Measurements from ENCODE around the gene ASGR2.
"Not testable (repeated sequence)": the region's sequence is repeated elsewhere in the genome, so short reads cannot be mapped to it uniquely, and the experiment has no call there.

ASGR2 gene

GRCh38 chr17:7114241-7114874, at the start of gene ASGR2:
ASGR2 (minus strand) TSS chr17:7114822; CDS start chr17:7114240, 582 bp downstream.
- H3K36me3 ChIP-seq (ENCODE audit: insufficient read depth, low read length): no peaks in the 10 kb centered on the region
- no peak within 1 kb of the TSS for H3K9ac ChIP-seq (ENCODE audit: low read depth, low read length)
- TF ChIP-seq, protein P1, sequence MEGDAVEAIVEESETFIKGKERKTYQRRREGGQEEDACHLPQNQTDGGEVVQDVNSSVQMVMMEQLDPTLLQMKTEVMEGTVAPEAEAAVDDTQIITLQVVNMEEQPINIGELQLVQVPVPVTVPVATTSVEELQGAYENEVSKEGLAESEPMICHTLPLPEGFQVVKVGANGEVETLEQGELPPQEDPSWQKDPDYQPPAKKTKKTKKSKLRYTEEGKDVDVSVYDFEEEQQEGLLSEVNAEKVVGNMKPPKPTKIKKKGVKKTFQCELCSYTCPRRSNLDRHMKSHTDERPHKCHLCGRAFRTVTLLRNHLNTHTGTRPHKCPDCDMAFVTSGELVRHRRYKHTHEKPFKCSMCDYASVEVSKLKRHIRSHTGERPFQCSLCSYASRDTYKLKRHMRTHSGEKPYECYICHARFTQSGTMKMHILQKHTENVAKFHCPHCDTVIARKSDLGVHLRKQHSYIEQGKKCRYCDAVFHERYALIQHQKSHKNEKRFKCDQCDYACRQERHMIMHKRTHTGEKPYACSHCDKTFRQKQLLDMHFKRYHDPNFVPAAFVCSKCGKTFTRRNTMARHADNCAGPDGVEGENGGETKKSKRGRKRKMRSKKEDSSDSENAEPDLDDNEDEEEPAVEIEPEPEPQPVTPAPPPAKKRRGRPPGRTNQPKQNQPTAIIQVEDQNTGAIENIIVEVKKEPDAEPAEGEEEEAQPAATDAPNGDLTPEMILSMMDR (IDR thresholded peaks at IDR 0.05; ENCODE audit: borderline replicate concordance, extremely low read depth, low read length, poor library complexity, severe bottlenecking): no peak
- no peak for TF ChIP-seq EZH2 (IDR thresholded peaks at IDR 0.05; ENCODE audit: borderline replicate concordance, low read depth, low read length, severe bottlenecking)
- DNase-seq (no peak), ATAC-seq (ENCODE audit: insufficient read depth, low read depth) (no peak)
- H2AFZ ChIP-seq (ENCODE audit: low read depth, low read length): no peak within 1 kb of the TSS
- H3K4me3 ChIP-seq (ENCODE audit: low read depth in 1 of 2, low read length in 2 of 2): no peak within 1 kb of the TSS
- no peaks in the 10 kb centered on the region for H3K79me2 ChIP-seq (ENCODE audit: insufficient read depth, low read length)
- H3K9me3 ChIP-seq (ENCODE audit: insufficient read depth, low read length, severe bottlenecking): no peaks in the 10 kb centered on the region
- H3K4me2 ChIP-seq (ENCODE audit: insufficient read depth, low read length): no peak within 1 kb of the TSS
- H3K27me3 ChIP-seq (ENCODE audit: insufficient read depth, low read length, poor library complexity): no peaks in the 10 kb centered on the region
- H4K20me1 ChIP-seq (ENCODE audit: insufficient read depth, low read length): no peaks in the 10 kb centered on the region
- no peaks in the 10 kb centered on the region for H3K4me1 ChIP-seq (ENCODE audit: insufficient read depth, low read length)
- H3K27ac ChIP-seq (ENCODE audit: low read length): no peak within 1 kb of the TSS

- H3K79me2 ChIP-seq (ENCODE audit: insufficient read depth, low read length); H3K4me2 ChIP-seq (ENCODE audit: insufficient read depth, low read length); H3K4me3 ChIP-seq (ENCODE audit: low read depth in 1 of 2, low read length in 2 of 2); H3K27me3 ChIP-seq (ENCODE audit: insufficient read depth, low read length, poor library complexity); H3K36me3 ChIP-seq (ENCODE audit: insufficient read depth, low read length); DNase-seq; ATAC-seq (ENCODE audit: insufficient read depth, low read depth); H4K20me1 ChIP-seq (ENCODE audit: insufficient read depth, low read length); H3K9me3 ChIP-seq (ENCODE audit: insufficient read depth, low read length, severe bottlenecking); H3K27ac ChIP-seq (ENCODE audit: low read length); H3K9ac ChIP-seq (ENCODE audit: low read depth, low read length); H2AFZ ChIP-seq (ENCODE audit: low read depth, low read length); H3K4me1 ChIP-seq (ENCODE audit: insufficient read depth, low read length): not testable (repeated sequence)
Observed at GRCh38 chr17:7159571-7159970, 44.9 kb upstream of the ASGR2 start.

GRCh38 chr17:7158424-7158823, 43.8 kb upstream of the ASGR2 start:
- not testable (repeated sequence) for H2AFZ ChIP-seq (ENCODE audit: low read depth, low read length); ATAC-seq (ENCODE audit: insufficient read depth, low read depth); H3K27me3 ChIP-seq (ENCODE audit: insufficient read depth, low read length, poor library complexity); H3K9me3 ChIP-seq (ENCODE audit: insufficient read depth, low read length, severe bottlenecking); H3K4me2 ChIP-seq (ENCODE audit: insufficient read depth, low read length); H3K79me2 ChIP-seq (ENCODE audit: insufficient read depth, low read length); H3K36me3 ChIP-seq (ENCODE audit: insufficient read depth, low read length); H3K4me3 ChIP-seq (ENCODE audit: low read depth in 1 of 2, low read length in 2 of 2); DNase-seq; H3K27ac ChIP-seq (ENCODE audit: low read length); H3K9ac ChIP-seq (ENCODE audit: low read depth, low read length); H4K20me1 ChIP-seq (ENCODE audit: insufficient read depth, low read length); H3K4me1 ChIP-seq (ENCODE audit: insufficient read depth, low read length)

DNA sequence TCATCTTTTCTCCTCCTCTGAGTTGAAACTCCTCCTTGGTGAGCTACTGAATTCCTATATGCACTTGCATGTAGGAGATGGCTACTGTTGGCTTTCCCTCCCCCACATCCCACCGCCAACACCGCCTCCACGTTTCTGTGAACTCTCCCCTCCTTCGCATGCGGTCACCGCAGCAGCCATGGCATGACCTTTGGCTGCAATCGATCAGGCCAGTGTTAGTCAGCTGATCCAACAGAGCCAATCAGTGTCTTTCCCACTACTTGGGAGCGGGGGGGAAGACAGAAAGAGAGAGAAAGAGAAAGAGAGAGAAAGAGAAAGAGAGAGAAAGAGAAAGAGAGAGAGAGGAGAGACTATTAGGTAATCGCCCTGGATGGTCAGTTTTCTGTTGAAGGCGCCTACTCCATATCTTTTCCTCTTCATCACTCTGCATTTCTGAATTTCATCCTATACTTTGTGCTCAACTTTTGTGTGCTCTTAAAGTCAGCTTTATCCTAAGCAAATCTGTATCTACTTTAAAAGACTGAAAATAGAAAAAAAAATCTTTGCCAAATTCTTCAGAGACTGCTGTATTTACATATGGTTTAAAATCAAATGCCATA, 41.8 kb upstream of the ASGR2 start:
- Histone ChIP-seq H3K9me3 (ENCODE audit: insufficient read depth, low read length, severe bottlenecking) (no peaks in the 10 kb centered on the region), H3K9ac (ENCODE audit: low read depth, low read length) (no peak overlapping the region), H3K27ac (ENCODE audit: low read length) (no peak overlapping the region), H3K79me2 (ENCODE audit: insufficient read depth, low read length) (no peaks in the 10 kb centered on the region), H3K36me3 (ENCODE audit: insufficient read depth, low read length) (no peaks in the 10 kb centered on the region), H2AFZ (ENCODE audit: low read depth, low read length) (no peak overlapping the region), H3K4me2 (ENCODE audit: insufficient read depth, low read length) (no peak overlapping the region), H3K4me1 (ENCODE audit: insufficient read depth, low read length) (no peaks in the 10 kb centered on the region), H3K4me3 (ENCODE audit: low read depth in 1 of 2, low read length in 2 of 2) (no peak overlapping the region), H3K27me3 (ENCODE audit: insufficient read depth, low read length, poor library complexity) (peaks cover 8% of the 10 kb centered on the region), H4K20me1 (ENCODE audit: insufficient read depth, low read length) (no peaks in the 10 kb centered on the region)
- DNase-seq: no peak
- no peak for ATAC-seq (ENCODE audit: insufficient read depth, low read depth)
- TF ChIP-seq, protein P1 (IDR thresholded peaks at IDR 0.05; ENCODE audit: borderline replicate concordance, extremely low read depth, low read length, poor library complexity, severe bottlenecking): no peak
- no peak for TF ChIP-seq EZH2 (IDR thresholded peaks at IDR 0.05; ENCODE audit: borderline replicate concordance, low read depth, low read length, severe bottlenecking)
